H9 (cell line): ENCODE measurements around the gene SLC9A4. TPM values are rescaled to one million over a fixed set of nuclear protein-coding genes. Genes with fewer than 3 reads are reported as not detected.

ENCODE experiments used
- DNase-seq: peaks from one replicate; pipeline ENCODE4 v3.0.0-alpha.2; 2017
- H2AFZ ChIP-seq: one replicate; pipeline ENCODE4 v1.6.1; 2013; ENCODE audit warnings: mild to moderate bottlenecking, low read length, control low read depth, moderate library complexity
- H2AK5ac ChIP-seq: 2 replicates; pipeline ENCODE4 v1.6.1; 2013; ENCODE audit warnings: low read length, control low read depth, mixed read lengths; ENCODE audit not compliant: insufficient read length
- H2BK120ac ChIP-seq: one replicate; pipeline ENCODE4 v1.6.1; 2013; ENCODE audit warnings: low read depth, mild to moderate bottlenecking, low read length, control low read depth, inconsistent platforms; ENCODE audit not compliant: poor library complexity, severe bottlenecking
- H2BK12ac ChIP-seq: 2 replicates; pipeline ENCODE4 v1.6.1; 2013; ENCODE audit warnings: low read length, control low read depth, mixed read lengths, low read depth; ENCODE audit not compliant: insufficient read length
- H2BK15ac ChIP-seq: 2 replicates; pipeline ENCODE4 v1.6.1; 2013; ENCODE audit warnings: low read depth, low read length, control low read depth
- H2BK20ac ChIP-seq: one replicate; pipeline ENCODE4 v1.6.1; 2013; ENCODE audit warnings: low read depth, mild to moderate bottlenecking, low read length, control low read depth, inconsistent platforms; ENCODE audit not compliant: poor library complexity, severe bottlenecking
- H2BK5ac ChIP-seq: 2 replicates; pipeline ENCODE4 v1.6.1; 2013; ENCODE audit warnings: low read length, control low read depth, mixed read lengths; ENCODE audit not compliant: insufficient read length
- H3K14ac ChIP-seq: 2 replicates; pipeline ENCODE4 v1.6.1; 2013; ENCODE audit warnings: low read length, control low read depth; ENCODE audit not compliant: insufficient read depth
- H3K18ac ChIP-seq: 2 replicates; pipeline ENCODE4 v1.6.1; 2013; ENCODE audit warnings: low read depth, mild to moderate bottlenecking, mixed read lengths, low read length, control low read depth; ENCODE audit not compliant: insufficient read length
- H3K23ac ChIP-seq: 2 replicates; pipeline ENCODE4 v1.6.1; 2013; ENCODE audit warnings: low read length, control low read depth, mixed read lengths, low read depth; ENCODE audit not compliant: insufficient read length
- H3K23me2 ChIP-seq: 2 replicates; pipeline ENCODE4 v1.6.1; 2013; ENCODE audit warnings: low read depth, mild to moderate bottlenecking, mixed read lengths, low read length, control low read depth; ENCODE audit not compliant: insufficient read length, poor library complexity, severe bottlenecking
- H3K27ac ChIP-seq: 2 replicates; pipeline ENCODE4 v1.5.1; 2013; ENCODE audit warnings: low read length, control low read depth, mixed read lengths, low read depth; ENCODE audit not compliant: insufficient read length
- H3K27me3 ChIP-seq: 2 replicates; pipeline ENCODE4 v1.6.1; 2013; ENCODE audit warnings: low read length, control low read depth, inconsistent platforms; ENCODE audit not compliant: insufficient read depth
- H3K4ac ChIP-seq: 2 replicates; pipeline ENCODE4 v1.6.1; 2013; ENCODE audit warnings: low read depth, mild to moderate bottlenecking, control low read depth, inconsistent platforms, low read length, moderate library complexity
- H3K4me1 ChIP-seq: 2 replicates; pipeline ENCODE4 v1.6.1; 2013; ENCODE audit warnings: low read length, control low read depth, inconsistent platforms; ENCODE audit not compliant: insufficient read depth
- H3K4me2 ChIP-seq: 2 replicates; pipeline ENCODE4 v1.6.1; 2013; ENCODE audit warnings: low read length, control low read depth, mixed read lengths; ENCODE audit not compliant: insufficient read length, insufficient read depth
- H3K56ac ChIP-seq: 2 replicates; pipeline ENCODE4 v1.6.1; 2013; ENCODE audit warnings: low read depth, mild to moderate bottlenecking, mixed read lengths, low read length, control low read depth; ENCODE audit not compliant: insufficient read length
- H3K79me1 ChIP-seq: 2 replicates; pipeline ENCODE4 v1.6.1; 2013; ENCODE audit warnings: low read depth, mild to moderate bottlenecking, moderate library complexity, low read length, control low read depth, inconsistent platforms; ENCODE audit not compliant: insufficient read depth, poor library complexity, severe bottlenecking
- H3K79me2 ChIP-seq: 2 replicates; pipeline ENCODE4 v1.6.1; 2013; ENCODE audit warnings: low read length, control low read depth, inconsistent platforms; ENCODE audit not compliant: insufficient read depth
- H3K9ac ChIP-seq: 2 replicates; pipeline ENCODE4 v1.6.1; 2013; ENCODE audit warnings: low read length, control low read depth, mixed read lengths; ENCODE audit not compliant: insufficient read length; ENCODE audit errors: extremely low read depth
- H3K9me3 ChIP-seq: one replicate; pipeline ENCODE4 v1.6.1; 2013; ENCODE audit warnings: low read depth, low read length, inconsistent platforms; ENCODE audit not compliant: control insufficient read depth
- H3T11ph ChIP-seq: one replicate; pipeline ENCODE4 v1.6.1; 2013; ENCODE audit warnings: mild to moderate bottlenecking, low read length, control low read depth, inconsistent platforms
- H4K20me1 ChIP-seq: one replicate; pipeline ENCODE4 v1.6.1; 2013; ENCODE audit not compliant: control insufficient read depth, insufficient read length, insufficient read depth
- H4K5ac ChIP-seq: 2 replicates; pipeline ENCODE4 v1.6.1; 2013; ENCODE audit warnings: low read depth, mild to moderate bottlenecking, mixed read lengths, low read length, control low read depth; ENCODE audit not compliant: insufficient read length
- H4K8ac ChIP-seq: replicated peaks from 2 replicates; pipeline ENCODE4 v1.6.1; 2013; ENCODE audit warnings: low read length, control low read depth, mixed read lengths, low read depth; ENCODE audit not compliant: insufficient read length
- H4K91ac ChIP-seq: 2 replicates; pipeline ENCODE4 v1.6.1; 2013; ENCODE audit warnings: low read depth, mild to moderate bottlenecking, moderate library complexity, mixed read lengths, low read length, control low read depth; ENCODE audit not compliant: insufficient read length
- H3K27ac Mint-ChIP-seq, 3 experiments: 2 replicates in 2 of 3; 3 replicates in 1 of 3; pipeline ENCODE4 v1.8.0; 2020 to 2021; ENCODE audit warnings: mixed read lengths in 3 of 3, mild to moderate bottlenecking in 1 of 3, moderate library complexity in 1 of 3
- H3K27me3 Mint-ChIP-seq: 2 replicates; pipeline ENCODE4 v1.8.0; 2021; ENCODE audit warnings: low read depth, mild to moderate bottlenecking, moderate library complexity, mixed read lengths
- H3K36me3 Mint-ChIP-seq, 3 experiments: 2 replicates in 2 of 3; 3 replicates in 1 of 3; pipeline ENCODE4 v1.8.0; 2020 to 2021; ENCODE audit warnings: low read depth in 3 of 3, mixed read lengths in 3 of 3; ENCODE audit not compliant: insufficient read depth in 1 of 3
- H3K4me1 Mint-ChIP-seq, 2 experiments: 2 replicates each; pipeline ENCODE4 v1.8.0; 2020; ENCODE audit warnings: mixed read lengths in 2 of 2
- H3K4me3 Mint-ChIP-seq, 2 experiments: 2 replicates in 1 of 2; 3 replicates in 1 of 2; pipeline ENCODE4 v1.8.0; 2020 to 2021; ENCODE audit warnings: mild to moderate bottlenecking in 2 of 2, mixed read lengths in 2 of 2, moderate library complexity in 1 of 2
- H3K9me3 Mint-ChIP-seq, 2 experiments: 2 replicates in 1 of 2; 3 replicates in 1 of 2; pipeline ENCODE4 v1.8.0; 2020; ENCODE audit warnings: mild to moderate bottlenecking in 2 of 2, mixed read lengths in 2 of 2, moderate library complexity in 1 of 2
- WGBS: extraction: QIAGEN DNeasy Blood & Tissue Kit; methylation state at CpG from one replicate; pipeline ENCODE4 v1.1.7; 2013; ENCODE audit warnings: missing lambda C conversion rate, low lambda C conversion rate, mixed read lengths; ENCODE audit not compliant: insufficient read length; ENCODE audit errors: extremely low coverage; 5-methylcytosine and 5-hydroxymethylcytosine counted together
- total RNA-seq: library from RNA; stranded (reverse); gene quantifications from 2 replicates; pipeline ENCODE4 v1.2.1, GENCODE V29; 2021
- TF ChIP-seq, protein P1 (sequence below): fragments of 200-600 bp; sonication (generic); conservative IDR thresholded peaks from 3 replicates; pipeline ENCODE4 v1.8.0; 2021; ENCODE audit warnings: antibody characterized with exemption, mild to moderate bottlenecking

SLC9A4 gene
- total RNA-seq, 1 experiment from 2014 or later: not detected

DNA sequence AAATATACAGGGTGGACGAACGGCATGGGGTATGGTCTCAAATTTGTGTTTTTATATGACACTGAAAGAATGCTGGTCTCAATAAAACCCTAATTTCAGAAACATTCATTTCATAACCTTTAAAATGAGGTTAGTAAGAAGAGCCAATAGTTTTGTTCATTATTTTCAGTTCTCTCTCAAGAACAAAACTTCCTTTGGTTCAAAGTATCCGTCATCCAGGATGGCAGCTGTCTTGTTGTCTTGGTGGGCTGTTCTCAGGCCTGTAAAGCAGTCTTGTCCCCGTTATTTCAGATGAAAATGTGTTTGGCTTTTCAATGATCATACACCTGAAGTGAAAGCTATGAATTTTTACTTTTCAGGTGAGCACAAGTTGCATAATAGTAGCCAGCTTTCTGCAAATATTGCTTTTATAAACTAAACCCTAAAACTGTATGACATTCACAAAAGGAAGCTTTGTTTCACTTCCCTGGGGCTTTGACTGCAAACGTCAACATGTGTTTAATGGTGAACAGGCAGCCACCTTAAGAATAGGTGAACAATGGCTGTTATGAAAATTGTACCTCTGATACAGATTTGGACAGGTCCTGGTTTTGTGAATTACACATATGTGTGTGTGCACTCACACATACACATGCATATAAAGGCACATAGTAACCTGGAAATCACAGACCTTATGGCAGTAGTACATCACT, 47.4 kb upstream of the SLC9A4 start:
- Histone ChIP-seq H4K91ac (no peak overlapping the region), H2AK5ac (no peak overlapping the region), H3K27ac (no peak overlapping the region), H4K20me1 (no peaks in the 10 kb centered on the region), H3T11ph (no peak overlapping the region), H3K14ac (no peak overlapping the region), H3K4me1 (no peaks in the 10 kb centered on the region), H2BK120ac (no peak overlapping the region), H3K9me3 (no peaks in the 10 kb centered on the region), H3K4me2 (no peak overlapping the region), H2BK15ac (no peak overlapping the region), H3K23me2 (no peaks in the 10 kb centered on the region), H2BK5ac (no peak overlapping the region), H4K8ac (no peak overlapping the region), H3K23ac (no peak overlapping the region), H4K5ac (no peak overlapping the region), H3K9ac (no peak overlapping the region), H3K27me3 (no peaks in the 10 kb centered on the region), H2BK20ac (no peak overlapping the region), H3K56ac (no peak overlapping the region), H2AFZ (no peak overlapping the region), H2BK12ac (no peak overlapping the region), H3K4ac (no peak overlapping the region), H3K18ac (no peak overlapping the region), H3K79me2 (no peaks in the 10 kb centered on the region), H3K79me1 (no peaks in the 10 kb centered on the region)
- Mint-ChIP-seq H3K4me1 (no peaks in the 10 kb centered on the region), H3K27me3 (peaks cover 19% of the 10 kb centered on the region), H3K4me3 (no peak overlapping the region), H3K36me3 (no peaks in the 10 kb centered on the region), H3K27ac (no peak overlapping the region), H3K9me3 (no peaks in the 10 kb centered on the region; a peak in 2 of 5 replicates)
- TF ChIP-seq, protein P1, sequence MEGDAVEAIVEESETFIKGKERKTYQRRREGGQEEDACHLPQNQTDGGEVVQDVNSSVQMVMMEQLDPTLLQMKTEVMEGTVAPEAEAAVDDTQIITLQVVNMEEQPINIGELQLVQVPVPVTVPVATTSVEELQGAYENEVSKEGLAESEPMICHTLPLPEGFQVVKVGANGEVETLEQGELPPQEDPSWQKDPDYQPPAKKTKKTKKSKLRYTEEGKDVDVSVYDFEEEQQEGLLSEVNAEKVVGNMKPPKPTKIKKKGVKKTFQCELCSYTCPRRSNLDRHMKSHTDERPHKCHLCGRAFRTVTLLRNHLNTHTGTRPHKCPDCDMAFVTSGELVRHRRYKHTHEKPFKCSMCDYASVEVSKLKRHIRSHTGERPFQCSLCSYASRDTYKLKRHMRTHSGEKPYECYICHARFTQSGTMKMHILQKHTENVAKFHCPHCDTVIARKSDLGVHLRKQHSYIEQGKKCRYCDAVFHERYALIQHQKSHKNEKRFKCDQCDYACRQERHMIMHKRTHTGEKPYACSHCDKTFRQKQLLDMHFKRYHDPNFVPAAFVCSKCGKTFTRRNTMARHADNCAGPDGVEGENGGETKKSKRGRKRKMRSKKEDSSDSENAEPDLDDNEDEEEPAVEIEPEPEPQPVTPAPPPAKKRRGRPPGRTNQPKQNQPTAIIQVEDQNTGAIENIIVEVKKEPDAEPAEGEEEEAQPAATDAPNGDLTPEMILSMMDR: no peak
- DNase-seq: no peak
- no CpG with 5 or more reads among the region's 5 CpGs for WGBS
